Neural cell (in vitro differentiated cells): Measurements from ENCODE around the gene CPA3.

Source experiments
- CTCF ChIP-seq: fragments of 450-650 bp; IDR thresholded peaks from 2 replicates; pipeline ENCODE4 v1.5.1; 2014; ENCODE audit warnings: antibody characterized with exemption, mild to moderate bottlenecking, moderate library complexity; ENCODE audit not compliant: poor library complexity, severe bottlenecking
- EZH2 ChIP-seq: fragments of 200-600, 300-800 bp; shearing (Covaris generic), sonication (generic); IDR thresholded peaks from 2 replicates; pipeline ENCODE4 v1.6.1; 2014; ENCODE audit warnings: antibody characterized with exemption, low read length, borderline replicate concordance, mild to moderate bottlenecking; ENCODE audit not compliant: insufficient read depth, poor library complexity, severe bottlenecking
- POLR2AphosphoS5 ChIP-seq: IDR thresholded peaks from 2 replicates; pipeline ENCODE4 v1.6.1; 2012
- REST ChIP-seq: IDR thresholded peaks from 2 replicates; pipeline ENCODE4 v1.6.1; 2012; ENCODE audit warnings: borderline replicate concordance
- TAF1 ChIP-seq: IDR thresholded peaks from 2 replicates; pipeline ENCODE4 v1.6.1; 2012; ENCODE audit warnings: low read depth

- TF ChIP-seq CTCF (no peak), EZH2 (no peak), REST (no peak), TAF1 (no peak), POLR2AphosphoS5 (no peak)
Observed at GRCh38 chr3:148815316-148816110, 49.6 kb upstream of the CPA3 start.
